NCI-H510A (cell line): ENCODE data around the gene BMPR1B.
"Not testable (repeated sequence)": the region's sequence is repeated elsewhere in the genome, so short reads cannot be mapped to it uniquely, and the experiment has no call there.

Experiments
- DNase-seq: peaks from one replicate; lab custom pipeline; 2025; lab: John Stamatoyannopoulos, UW

BMPR1B gene

DNA sequence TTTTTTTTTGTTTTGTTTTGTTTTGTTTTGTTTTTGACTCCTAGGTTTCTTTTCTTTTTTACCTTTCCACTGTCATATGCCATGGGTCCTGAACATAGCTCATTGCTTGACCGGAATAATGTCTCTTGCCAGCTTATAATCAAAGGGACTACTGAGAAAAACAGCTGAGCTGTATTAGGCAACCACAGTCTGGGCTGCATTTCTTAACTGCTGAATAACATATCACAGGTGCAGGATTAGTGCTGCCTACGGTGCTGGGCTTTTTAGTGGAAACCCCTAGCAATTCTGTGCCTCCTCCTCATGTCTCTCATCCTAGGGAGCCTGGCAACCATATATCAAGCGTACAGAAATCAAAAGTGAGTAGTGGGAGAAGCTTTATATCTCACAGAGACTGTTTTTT lies 333.5 kb downstream of the BMPR1B start:
- no peak for DNase-seq

DNA sequence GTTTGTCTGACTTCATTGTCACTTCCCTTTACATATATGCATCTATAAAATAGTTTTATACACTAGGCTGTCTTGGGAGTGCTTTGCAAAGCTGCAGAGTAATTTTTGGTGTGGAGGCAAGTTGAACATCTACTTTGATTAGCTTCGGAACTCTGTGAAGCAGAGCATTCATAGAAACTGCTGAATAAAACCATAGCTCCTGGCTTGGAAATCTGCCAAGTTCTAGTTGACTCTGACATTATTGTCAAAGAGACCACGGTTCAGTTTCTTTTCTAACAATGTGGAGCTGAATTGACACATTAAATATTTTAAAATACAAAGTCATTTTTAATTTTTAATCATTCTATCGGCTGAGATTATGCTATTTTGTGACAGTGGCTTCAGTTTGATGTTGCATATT lies 335.0 kb downstream of the BMPR1B start:
- DNase-seq: peak; percentile 20

DNA sequence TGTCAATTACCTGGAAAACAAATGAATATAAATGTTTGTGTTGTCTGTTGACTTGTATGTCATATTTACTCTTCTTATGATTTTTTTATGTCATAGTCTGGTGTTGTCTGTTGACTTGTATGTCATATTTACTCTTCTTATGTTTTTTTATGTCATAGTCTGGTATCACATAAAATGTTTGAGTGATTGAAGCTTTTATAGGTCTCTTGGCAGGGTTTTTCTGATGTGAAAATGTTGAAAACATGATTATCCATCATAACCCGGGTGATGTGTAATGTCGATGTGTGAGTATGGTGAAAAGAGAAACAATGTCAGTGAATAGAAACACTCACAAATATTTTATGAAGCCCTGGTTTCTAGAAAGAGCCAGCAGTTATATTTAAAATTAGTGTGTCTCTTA lies 335.7 kb downstream of the BMPR1B start:
- no peak for DNase-seq

DNA sequence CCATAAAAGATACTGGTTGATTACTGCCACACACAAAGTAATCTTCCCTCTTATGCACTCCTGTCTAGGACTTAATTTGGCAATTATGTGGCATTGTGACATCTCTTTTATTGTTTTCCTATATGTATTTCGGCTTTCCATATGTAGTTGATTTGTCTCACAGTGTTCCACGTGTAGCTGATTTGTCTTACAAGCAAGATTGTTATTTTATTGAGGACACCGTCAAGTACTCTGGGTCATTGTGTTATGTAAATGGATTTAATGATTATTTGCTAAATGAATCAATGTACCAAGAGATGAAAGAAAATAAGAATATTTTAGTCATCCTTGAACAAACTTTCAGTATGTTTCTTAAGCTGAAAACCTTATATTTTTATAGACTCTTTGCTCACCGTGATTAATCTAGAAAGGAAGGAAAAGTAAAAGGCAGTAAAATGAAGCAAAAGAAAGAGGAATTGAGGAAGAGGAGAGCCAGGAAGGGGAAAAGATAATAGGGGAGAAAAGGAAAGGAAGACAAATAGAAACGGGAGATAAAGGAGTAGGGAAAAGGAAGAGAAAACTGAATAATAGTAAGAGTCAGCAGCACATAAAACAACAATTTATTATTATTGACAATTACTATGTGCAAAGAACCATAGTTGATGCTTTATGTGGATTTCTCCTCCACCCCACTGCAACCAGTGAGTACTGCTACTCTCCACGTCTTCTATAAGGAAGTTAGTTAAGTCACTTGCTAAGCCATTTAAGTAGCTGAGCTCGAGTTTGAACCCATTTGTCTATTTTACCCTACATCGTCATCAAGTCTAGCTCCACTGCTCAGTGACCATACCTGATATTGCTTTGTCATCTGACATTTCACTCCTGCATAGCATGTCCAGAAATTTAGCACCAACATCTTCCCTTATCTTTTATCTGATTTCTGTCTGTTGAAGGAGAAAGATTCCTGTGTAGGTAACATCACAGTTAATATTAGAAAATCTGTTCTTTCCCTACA lies 336.5 kb downstream of the BMPR1B start:
- no peak for DNase-seq

DNA sequence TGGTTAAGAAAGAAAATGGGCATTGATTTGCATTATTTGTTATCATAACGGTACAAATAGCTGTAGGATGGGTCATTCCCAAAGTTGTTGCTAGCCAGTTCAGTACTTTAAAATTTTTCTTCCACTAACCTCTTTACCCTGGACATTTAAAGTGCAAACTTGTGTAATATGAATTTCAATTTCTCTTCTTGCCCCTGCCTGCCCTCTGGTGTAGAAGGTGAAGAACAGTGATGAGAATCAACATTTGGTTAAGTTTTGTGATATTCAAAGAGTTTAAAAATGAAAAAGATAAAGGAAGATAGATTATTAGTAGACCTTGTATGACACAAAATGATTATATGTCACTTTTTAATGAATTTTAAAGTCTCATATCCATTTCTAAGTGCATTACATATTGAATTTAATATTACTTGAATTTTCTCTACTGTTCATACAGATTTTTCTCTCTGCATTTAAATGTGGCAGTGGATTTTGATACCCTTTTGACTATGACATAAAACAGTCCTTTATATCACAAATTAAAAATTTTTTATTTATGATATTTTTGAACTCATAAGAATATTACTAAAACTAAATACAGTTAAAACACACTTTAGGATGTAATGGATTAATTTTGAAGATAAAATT lies 337.7 kb downstream of the BMPR1B start:
- DNase-seq: no peak

DNA sequence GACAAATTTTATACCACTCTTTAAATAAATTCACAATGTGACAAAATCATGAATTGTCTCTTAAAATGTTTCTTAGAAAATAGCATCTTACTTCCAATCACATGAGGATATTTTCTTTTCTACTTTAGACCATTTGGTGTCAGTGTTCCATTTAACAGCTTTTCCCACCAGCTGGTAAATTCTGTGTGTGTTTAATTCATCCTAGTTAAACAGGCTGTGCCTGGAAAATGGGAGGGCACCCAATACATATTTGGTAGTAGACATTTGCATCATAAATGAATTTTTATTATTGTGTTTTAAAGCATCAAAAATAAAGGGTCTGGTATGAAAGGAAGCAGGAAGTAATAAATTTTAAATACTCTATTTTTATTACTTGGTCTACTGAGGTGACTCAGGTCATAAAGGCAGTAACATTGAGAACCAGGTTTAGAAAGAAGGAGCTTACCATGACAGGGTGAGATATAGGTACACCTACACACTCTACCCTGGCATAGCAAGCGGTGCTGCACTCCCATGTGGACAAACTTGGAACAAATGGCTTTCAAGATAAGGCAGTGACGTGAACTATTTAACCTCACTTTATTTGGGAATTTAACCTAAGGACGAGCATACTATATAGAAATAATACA lies 344.5 kb downstream of the BMPR1B start:
- DNase-seq: no peak

DNA sequence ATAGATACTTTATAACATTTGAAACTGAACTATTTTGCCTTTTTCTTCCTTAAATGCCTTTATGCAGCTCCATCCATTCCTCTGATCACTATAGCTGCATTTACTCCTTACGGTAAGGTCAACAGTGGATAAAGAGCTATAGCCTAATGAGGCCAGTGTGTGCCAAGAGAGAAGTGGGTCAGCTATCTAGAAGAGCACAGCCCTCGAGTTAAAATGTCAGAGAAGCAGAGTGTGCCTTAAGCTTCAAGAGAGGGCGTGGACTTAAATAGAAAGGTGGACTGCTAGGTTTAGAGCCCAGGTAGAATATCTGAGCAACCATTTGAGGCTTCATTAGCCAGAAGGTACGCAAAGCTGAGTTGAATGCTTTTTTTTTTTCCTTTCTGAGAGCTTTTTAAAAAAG lies 347.4 kb downstream of the BMPR1B start:
- no peak for DNase-seq

DNA sequence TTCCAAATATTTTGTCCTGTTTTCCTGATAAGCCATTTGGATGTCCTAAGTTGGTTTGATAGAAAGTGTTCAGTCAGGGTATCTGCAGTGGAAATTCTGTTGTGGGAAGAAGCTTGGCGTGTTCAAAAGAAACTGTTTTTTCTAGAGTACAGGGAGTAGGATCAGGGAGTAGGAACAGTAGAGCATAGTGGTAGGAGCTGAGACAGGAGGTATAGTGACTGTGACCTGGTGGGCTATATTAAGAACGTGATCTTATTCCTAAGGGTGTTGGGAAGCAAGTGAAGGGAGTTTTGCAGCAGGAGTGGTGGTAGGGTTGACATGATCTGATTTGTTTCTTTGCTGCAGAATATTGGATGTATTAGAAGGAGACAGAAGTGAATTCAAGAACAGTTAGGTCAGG lies 348.2 kb downstream of the BMPR1B start:
- no peak for DNase-seq

DNA sequence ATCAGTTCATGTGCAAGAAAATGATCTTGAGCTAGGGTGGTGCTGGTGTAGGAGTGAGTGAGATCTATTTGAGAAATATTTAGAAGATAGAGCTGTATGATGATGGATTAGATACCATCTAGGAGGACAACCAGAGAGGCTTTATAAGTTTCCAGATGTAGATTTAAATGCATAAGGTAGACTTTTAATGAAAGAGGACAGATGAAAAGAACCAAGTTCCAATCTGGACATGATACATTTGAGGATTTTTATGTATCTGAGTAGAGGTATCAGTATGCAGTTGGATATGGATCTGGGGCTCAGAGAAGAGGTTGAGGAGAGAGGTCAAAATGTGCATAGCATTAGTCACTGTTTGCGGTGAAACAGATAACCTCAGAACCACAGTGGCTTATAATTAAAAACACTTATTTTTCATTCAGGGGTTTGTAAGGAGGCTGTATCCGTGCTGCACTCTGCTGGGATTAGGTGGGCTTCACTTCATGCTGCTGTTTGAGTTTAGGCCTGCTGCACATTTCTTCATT lies 348.7 kb downstream of the BMPR1B start:
- DNase-seq: no peak

DNA sequence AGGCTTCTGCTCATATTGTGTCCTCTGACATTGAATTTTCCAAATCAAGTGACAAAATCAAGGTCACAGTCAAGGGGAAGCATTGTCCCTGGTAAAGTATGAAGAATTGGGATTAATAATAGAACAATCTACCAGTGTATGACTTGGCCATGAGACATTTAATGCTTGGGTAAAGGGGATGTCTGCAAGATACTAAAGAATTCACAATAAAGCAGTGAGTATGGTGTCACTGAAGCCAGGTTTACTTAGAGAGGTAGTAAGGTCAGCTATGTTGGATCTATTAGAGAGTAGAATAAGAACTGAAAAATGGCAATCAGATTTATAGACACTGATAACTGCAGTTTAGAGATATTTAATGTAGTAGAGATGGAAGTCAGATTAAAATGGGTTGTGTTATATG lies 349.2 kb downstream of the BMPR1B start:
- no peak for DNase-seq

DNA sequence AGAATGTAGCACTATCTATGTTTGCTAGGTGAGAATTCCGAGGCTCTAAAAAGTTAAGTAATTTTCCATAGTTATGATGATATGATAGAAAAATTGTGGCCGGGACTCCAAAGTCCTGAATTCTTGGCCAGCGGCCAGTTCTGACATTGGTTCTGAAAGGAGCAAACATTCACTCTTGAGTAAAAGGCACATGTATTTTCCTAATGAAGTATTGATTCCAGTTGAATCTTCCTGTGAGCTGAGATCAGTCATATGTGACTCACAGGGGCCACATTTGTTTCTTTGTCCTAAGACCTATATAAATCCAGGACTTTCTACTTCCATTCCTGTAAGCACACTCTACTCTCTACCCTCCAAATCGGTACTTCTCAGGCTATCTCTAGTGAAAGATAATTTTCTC lies 349.9 kb downstream of the BMPR1B start:
- DNase-seq: no peak

DNA sequence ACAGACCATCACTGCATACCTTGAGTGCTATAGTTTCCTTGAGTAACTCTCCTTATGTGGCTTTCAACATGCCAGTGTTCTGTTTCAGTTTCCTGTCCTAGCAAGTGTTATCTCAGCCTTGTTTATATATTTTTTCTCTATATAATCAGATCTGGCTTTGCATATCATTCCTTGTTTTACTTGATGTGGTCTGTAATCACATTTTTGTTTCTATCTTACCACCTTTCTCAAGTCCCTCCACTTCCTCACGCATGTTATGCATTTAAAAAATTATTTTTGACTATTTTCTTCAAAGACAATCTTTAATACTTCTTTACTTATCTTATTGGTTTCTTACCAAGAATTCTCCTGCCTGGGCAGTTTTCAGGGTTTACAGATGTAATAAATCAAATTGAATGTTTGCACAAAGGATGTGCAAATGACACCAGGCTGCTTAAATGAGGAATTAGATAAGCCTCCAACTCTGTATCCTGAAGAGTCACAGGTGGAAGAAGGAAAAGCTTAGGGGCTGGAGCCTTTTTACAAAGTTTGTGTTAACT lies 351.2 kb downstream of the BMPR1B start:
- no peak for DNase-seq

DNA sequence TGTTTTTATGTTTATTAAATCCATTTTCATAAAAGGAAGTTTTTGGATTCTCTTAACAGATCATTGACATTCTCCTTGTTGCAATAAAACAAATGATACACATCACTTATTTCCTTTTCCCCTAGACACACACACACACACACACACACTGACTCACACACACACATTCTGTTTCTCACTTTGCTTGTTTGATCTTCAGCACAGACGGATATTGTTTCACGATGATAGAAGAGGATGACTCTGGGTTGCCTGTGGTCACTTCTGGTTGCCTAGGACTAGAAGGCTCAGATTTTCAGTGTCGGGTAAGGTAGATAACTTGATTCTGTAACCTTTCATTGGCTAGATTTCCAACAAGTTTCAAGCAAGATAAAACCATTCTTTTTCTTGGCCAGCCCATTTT lies 356.8 kb downstream of the BMPR1B start:
- no peak for DNase-seq

DNA sequence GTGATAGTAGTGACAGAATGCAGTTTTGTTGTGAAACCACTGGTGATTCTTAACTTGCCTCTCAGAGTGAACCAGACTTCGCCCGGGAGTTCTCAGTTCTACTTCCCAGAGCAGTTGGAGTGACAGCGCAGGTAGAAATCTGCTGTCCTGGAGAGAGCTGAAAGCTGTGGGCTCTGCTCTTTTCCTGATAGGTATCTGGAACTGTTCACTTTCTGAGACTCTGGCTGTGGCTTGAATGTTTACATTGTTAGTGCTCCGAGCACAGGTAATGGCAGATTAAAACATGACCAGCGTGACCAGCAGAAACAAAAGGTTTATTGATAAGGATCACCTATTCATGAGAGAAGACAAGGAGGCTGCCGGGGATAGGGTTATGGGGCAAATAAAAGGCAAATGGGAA lies 360.7 kb downstream of the BMPR1B start:
- no peak for DNase-seq

DNA sequence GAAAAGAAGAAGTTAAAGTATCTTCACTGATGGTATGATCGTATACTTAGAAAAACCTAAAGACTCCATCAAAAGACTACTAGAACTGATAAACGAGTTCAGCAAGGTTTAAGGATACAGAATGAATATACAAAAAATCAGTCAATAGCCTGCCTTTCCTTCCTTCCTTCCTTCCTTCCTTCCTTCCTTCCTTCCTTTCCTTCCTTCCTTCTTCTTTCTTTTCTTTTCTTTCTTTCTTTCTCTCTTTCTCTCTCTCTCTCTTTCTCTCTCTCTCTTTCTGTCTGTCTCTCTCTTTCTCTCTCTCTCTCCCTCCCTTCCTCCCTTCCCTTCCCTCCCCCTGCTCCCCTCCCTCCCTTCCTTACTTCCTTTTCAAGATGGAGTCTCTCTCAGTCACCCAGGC lies 362.7 kb downstream of the BMPR1B start:
- no peak for DNase-seq

DNA sequence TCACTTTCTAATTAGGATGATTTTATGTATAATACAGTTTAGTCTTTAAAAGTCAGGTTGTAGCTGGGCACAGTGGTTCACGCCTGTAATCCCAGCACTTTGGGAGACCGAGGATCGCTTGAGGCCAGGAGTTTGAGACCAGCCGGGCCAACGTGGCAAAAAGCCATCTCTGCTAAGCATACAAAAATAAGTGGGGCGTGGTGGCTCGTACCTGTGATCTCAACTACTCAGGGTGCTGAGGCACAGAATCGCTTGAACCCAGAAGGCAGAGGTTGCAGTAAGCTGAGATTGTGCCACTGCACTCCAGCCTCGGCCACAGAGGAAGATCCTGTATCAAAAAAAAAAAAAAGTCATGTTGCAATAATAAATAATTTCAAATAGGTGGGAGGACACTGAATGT lies 364.2 kb downstream of the BMPR1B start:
- DNase-seq: no peak

DNA sequence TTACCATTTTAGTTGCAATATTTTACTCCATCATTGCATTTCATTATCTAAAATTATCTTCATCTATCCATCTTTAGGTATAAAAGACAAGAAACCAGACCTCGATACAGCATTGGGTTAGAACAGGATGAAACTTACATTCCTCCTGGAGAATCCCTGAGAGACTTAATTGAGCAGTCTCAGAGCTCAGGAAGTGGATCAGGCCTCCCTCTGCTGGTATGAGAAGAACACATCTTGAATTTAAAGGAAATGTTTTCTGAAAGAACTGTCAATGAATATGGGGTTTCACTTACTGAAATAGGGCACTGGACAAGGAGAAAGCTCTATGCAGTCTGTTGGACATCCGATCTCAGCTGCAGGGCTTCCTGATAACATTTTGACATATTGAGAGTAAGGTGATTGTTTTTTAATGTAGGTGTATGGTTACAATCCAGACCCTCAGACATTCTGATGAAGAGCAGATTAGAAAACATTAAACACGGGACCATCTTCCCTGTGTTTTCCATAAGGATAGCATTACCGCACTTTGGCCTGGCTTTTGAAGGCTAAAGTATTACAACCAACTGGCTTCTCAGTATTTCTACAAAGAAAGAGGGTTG lies 367.2 kb downstream of the BMPR1B start:
- no peak for DNase-seq

DNA sequence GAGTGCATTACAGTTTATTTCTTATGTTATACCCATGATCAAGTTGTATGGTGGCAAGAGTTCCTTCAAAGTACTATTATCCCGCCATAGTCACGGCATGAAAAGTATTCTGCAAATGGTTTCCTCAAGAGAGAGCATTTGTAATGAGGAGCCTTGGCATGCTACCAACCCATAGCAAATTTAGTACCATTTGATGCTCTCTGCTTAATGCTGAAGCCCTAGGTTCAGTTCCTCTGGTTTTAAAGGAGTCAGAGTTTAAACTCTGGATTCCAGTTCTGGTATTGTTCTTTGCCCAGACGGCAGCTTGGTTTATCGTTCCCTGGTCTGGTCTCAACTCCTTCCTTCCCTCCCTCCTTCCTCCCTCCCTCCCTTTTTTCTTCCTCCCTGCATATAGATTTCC lies 371.3 kb downstream of the BMPR1B start:
- no peak for DNase-seq

DNA sequence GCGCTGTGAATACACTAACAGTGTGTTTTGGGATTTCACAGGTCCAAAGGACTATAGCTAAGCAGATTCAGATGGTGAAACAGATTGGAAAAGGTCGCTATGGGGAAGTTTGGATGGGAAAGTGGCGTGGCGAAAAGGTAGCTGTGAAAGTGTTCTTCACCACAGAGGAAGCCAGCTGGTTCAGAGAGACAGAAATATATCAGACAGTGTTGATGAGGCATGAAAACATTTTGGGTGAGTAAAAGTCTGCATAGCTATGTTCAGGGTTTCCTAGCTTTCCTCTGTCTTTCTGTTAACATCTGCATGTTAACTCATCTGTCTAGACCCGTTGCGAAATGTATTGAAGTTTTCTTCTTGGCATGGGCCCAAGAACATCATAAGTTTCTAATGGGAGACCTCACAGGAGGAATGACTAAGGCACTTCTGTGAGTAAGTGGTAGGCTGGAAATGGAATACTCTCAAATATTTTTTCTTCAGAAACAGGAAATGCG lies 372.1 kb downstream of the BMPR1B start:
- no peak for DNase-seq

DNA sequence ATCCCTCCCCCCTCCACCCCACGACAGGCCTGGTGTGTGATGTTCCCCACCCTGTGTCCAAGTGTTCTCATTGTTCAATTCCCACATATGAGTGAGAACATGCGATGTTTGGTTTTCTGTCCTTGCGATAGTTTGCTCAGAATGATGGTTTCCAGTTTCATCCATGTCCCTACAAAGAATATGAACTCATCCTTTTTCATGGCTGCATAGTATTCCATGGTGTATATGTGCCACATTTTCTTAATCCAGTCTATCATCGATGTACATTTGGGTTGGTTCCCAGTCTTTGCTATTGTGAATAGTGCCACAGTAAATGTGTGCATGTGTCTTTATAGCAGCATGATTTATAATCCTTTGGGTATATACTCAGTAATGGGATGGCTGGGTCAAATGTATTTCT lies 376.3 kb downstream of the BMPR1B start:
- not testable (repeated sequence) for DNase-seq

DNA sequence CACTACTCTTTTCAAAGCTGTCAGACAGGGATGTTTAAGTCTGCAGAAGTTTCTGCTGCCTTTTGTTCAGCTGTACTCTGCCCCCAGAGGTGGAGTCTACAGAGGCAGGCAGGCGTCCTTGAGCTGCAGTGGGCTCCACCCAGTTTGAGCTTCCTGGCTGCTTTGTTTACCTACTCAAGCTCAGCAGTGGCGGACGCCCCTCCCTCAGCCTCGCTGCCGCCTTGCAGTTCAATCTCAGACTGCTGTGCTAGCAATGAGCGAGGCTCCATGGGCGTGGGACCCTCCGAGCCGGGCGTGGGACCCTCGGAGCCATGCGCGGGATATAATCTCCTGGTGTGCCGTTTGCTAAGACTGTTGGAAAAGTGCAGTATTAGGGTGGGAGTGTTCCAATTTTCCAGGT lies 381.7 kb downstream of the BMPR1B start:
- not testable (repeated sequence) for DNase-seq

DNA sequence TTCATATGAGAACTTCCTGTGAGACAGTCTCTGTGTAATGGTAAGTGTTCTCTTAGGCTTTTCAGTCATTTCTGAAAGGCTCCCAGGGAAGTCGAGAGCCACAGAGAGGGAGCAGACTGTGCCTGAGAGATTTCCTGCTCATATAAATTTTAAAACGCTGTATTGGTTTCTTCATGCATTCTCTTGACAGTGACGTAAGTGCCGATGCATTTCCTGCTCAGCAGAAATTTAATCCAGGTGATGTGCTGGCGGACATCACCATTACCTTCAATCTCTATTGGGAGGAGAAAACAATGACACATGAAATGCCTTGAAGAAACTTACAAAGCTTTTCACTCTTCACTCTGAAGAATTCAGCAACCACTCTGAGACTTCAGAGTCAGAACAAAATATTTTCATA lies 383.6 kb downstream of the BMPR1B start:
- no peak for DNase-seq
